GM12878 (cell line): Measurements from ENCODE around the gene BRWD1. TPM values are rescaled to one million over a fixed set of nuclear protein-coding genes. Genes with fewer than 3 reads are reported as not detected.

Experiments
- ATAC-seq: fragments of 200-7000 bp; cut with Tn5 transposase; 3 replicates; pipeline ENCODE4 v1.9.1; 2020; ENCODE audit warnings: mild to moderate bottlenecking, moderate library complexity
- BruUV-seq: library from RNA; stranded (reverse); fragments of 400-500 nt; replicated peaks from 2 replicates; lab custom pipeline; 2021; lab: Mats Ljungman, UMichigan
- CTCF ChIA-PET: fragments of 300-600 bp; sonication (Branson Sonifier 250); formaldehyde crosslinking; extraction: SDS; loops from one replicate; lab custom pipeline; 2021; ENCODE audit warnings: inconsistent platforms; lab: Yijun Ruan, JAX
- POLR2A ChIA-PET: fragments of 350-600 bp; formaldehyde crosslinking; extraction: SDS; loops from one replicate; lab custom pipeline; 2021; ENCODE audit warnings: inconsistent platforms; lab: Charles Lee
- RAD21 ChIA-PET: fragments of 300-600 bp; sonication (Branson Sonifier 250); formaldehyde crosslinking; loops from one replicate; lab custom pipeline; 2023; ENCODE audit warnings: antibody characterized with exemption; ENCODE audit not compliant: unreplicated experiment; lab: Charles Lee
- SMC1A ChIA-PET: fragments of 300-600 bp; sonication (Branson Sonifier 250); formaldehyde crosslinking; loops from one replicate; lab custom pipeline; 2023; ENCODE audit not compliant: unreplicated experiment, uncharacterized antibody; lab: Charles Lee
- DNase-seq: peaks from one replicate; pipeline ENCODE4 v3.0.0-alpha.2; 2011; ENCODE audit warnings: low read depth, low spot score
- FAIRE-seq: peaks from 3 replicates; lab custom pipeline; 2011; peaks lifted over from hg19 to GRCh38; lab: Jason Lieb, UNC
- H2AFZ ChIP-seq: 2 replicates; pipeline ENCODE4 v1.6.0; 2011; ENCODE audit warnings: low read depth, low read length, control low read depth; ENCODE audit not compliant: control insufficient read depth
- H3K27ac ChIP-seq: 2 replicates; pipeline ENCODE4 v1.5.1; 2011; ENCODE audit warnings: control low read depth; ENCODE audit not compliant: control insufficient read depth, insufficient read depth
- H3K27me3 ChIP-seq, 2 experiments: replicated peaks in 1 of 2; 2 replicates each; pipeline versions ENCODE4 v1.6.0 to v1.6.1; 2011; ENCODE audit warnings: low read length in 1 of 2; ENCODE audit not compliant: control insufficient read depth in 2 of 2, insufficient read depth in 2 of 2
- H3K36me3 ChIP-seq, 2 experiments: 2 replicates each; pipeline ENCODE4 v1.5.1; 2011; ENCODE audit warnings: low read length in 1 of 2; ENCODE audit not compliant: control insufficient read depth in 2 of 2, insufficient read depth in 2 of 2
- H3K4me1 ChIP-seq: 2 replicates; pipeline ENCODE4 v1.6.1; 2011; ENCODE audit warnings: mild to moderate bottlenecking, low read length, moderate library complexity, mixed read lengths; ENCODE audit not compliant: control insufficient read depth, insufficient read depth
- H3K4me2 ChIP-seq: 2 replicates; pipeline ENCODE4 v1.6.0; 2011; ENCODE audit warnings: control low read depth; ENCODE audit not compliant: control insufficient read depth, insufficient read depth
- H3K4me3 ChIP-seq: fragments of 200-600 bp; sonication (generic); 2 replicates; pipeline ENCODE4 v1.5.1; 2016
- H3K79me2 ChIP-seq: 2 replicates; pipeline ENCODE4 v1.6.0; 2011; ENCODE audit warnings: low read length; ENCODE audit not compliant: control insufficient read depth, insufficient read depth
- H3K9ac ChIP-seq: 2 replicates; pipeline ENCODE4 v1.8.0; 2011; ENCODE audit warnings: low read length, control low read depth, mixed read lengths; ENCODE audit not compliant: control insufficient read depth, insufficient read depth
- H3K9me3 ChIP-seq: replicated peaks from 3 replicates; pipeline ENCODE4 v1.5.1; 2011; ENCODE audit warnings: mild to moderate bottlenecking, low read length; ENCODE audit not compliant: control insufficient read depth, insufficient read depth
- H4K20me1 ChIP-seq: 2 replicates; pipeline ENCODE4 v1.6.0; 2011; ENCODE audit not compliant: control insufficient read depth, insufficient read depth
- BRCA1 ChIP-seq: IDR thresholded peaks from 2 replicates; pipeline ENCODE4 v1.6.1; 2011; ENCODE audit warnings: low read depth, low read length, improper control_type of control experiment
- HDGF ChIP-seq: fragments of 450-650 bp; IDR thresholded peaks from 2 replicates; pipeline ENCODE4 v1.6.1; 2016; ENCODE audit warnings: antibody characterized with exemption
- IKZF1 ChIP-seq: fragments of 450-650 bp; conservative IDR thresholded peaks from 2 replicates; pipeline ENCODE4 v1.6.1; 2017; ENCODE audit warnings: antibody characterized with exemption, mild to moderate bottlenecking
- JUND ChIP-seq: IDR thresholded peaks from 2 replicates; pipeline ENCODE4 v1.6.1; 2012; ENCODE audit warnings: low read depth, mild to moderate bottlenecking, low read length, improper control_type of control experiment, moderate library complexity
- KDM1A ChIP-seq: fragments of 200-600 bp; sonication (generic); IDR thresholded peaks from 2 replicates; pipeline ENCODE4 v1.6.1; 2016; ENCODE audit warnings: borderline replicate concordance
- MTA2 ChIP-seq: fragments of 450-650 bp; IDR thresholded peaks from 2 replicates; pipeline ENCODE4 v1.6.1; 2016; ENCODE audit warnings: low read depth, mild to moderate bottlenecking, moderate library complexity
- NFXL1 ChIP-seq: fragments of 450-650 bp; IDR thresholded peaks from 2 replicates; pipeline ENCODE4 v1.6.1; 2017; ENCODE audit warnings: antibody characterized with exemption, mild to moderate bottlenecking, borderline replicate concordance
- NFYB ChIP-seq: IDR thresholded peaks from 2 replicates; pipeline ENCODE4 v1.6.1; 2011; ENCODE audit warnings: low read depth, mild to moderate bottlenecking, low read length, improper control_type of control experiment, moderate library complexity; ENCODE audit not compliant: insufficient read depth
- RB1 ChIP-seq: fragments of 450-650 bp; formaldehyde crosslinking; IDR thresholded peaks from 2 replicates; pipeline ENCODE4 v1.6.1; 2017; ENCODE audit warnings: mild to moderate bottlenecking, borderline replicate concordance
- RCOR1 ChIP-seq: conservative IDR thresholded peaks from 2 replicates; pipeline ENCODE4 v1.6.1; 2012; ENCODE audit warnings: low read depth, low read length, improper control_type of control experiment
- SMAD5 ChIP-seq: IDR thresholded peaks from 2 replicates; pipeline ENCODE4 v1.6.1; 2016; ENCODE audit warnings: antibody characterized with exemption, low read depth
- SREBF1 ChIP-seq: IDR thresholded peaks from 2 replicates; pipeline ENCODE4 v1.6.1; 2012; ENCODE audit warnings: mild to moderate bottlenecking, low read length
- WGBS: methylation state at CpG from one replicate; pipeline ENCODE4 v1.1.6; 2016; ENCODE audit warnings: low lambda C conversion rate; ENCODE audit not compliant: insufficient replicate concordance, insufficient coverage; ENCODE audit errors: missing lambda C conversion rate; 5-methylcytosine and 5-hydroxymethylcytosine counted together
- in situ Hi-C: fragments of 300-500 bp; cut with MboI; formaldehyde crosslinking; loops from 9 replicates; pipeline ENCODE4 v1.14.3; 2018; ENCODE audit warnings: mixed read lengths
- intact Hi-C: fragments of 100-400 bp; cut with micrococcal nuclease; formaldehyde crosslinking; loops from one replicate; pipeline ENCODE4 v1.14.2; 2022; ENCODE audit not compliant: unreplicated experiment
- polyA plus RNA-seq, 11 experiments: library from polyadenylated mRNA; depleted of rRNA in 4 of 11; unstranded in 6 of 11; stranded (reverse) in 5 of 11; fragments of >200 nt; fragmentation: Nextera tagmentation in 4 of 11; fragmentation: Illumina TruSeq in 1 of 11; extraction: Ambion mirVana in 4 of 11; extraction: Trizol in 1 of 11; gene quantifications; 1 replicate in 1 of 11; 2 replicates in 10 of 11; pipeline versions ENCODE4 v1.2.1 to v1.2.3, GENCODE V29; 2011 to 2016; ENCODE audit warnings: inconsistent platforms in 2 of 11, missing spikeins in 2 of 11, low read depth in 1 of 11
- total RNA-seq, 4 experiments: library from RNA; depleted of rRNA in 3 of 4; stranded (reverse); fragments of >200 nt in 3 of 4; fragmentation: Illumina TruSeq in 1 of 4; extraction: Trizol in 1 of 4; gene quantifications; 2 replicates each; pipeline versions ENCODE4 v1.2.1 to v1.2.3, GENCODE V29; 2013 to 2021

The BRWD1 gene
- total and polyA plus RNA-seq, 10 of the 15 experiments (the other 5 are each of a cell fraction or from before 2014, with no cell fraction given), result 3.1 to 19.0 (median 13.5) TPM

- Histone ChIP-seq H3K9me3 (no peaks in the 10 kb centered on the region), H2AFZ (no peak overlapping the region), H3K79me2 (no peaks in the 10 kb centered on the region), H3K4me2 (no peak overlapping the region), H3K36me3 (peaks cover 0 to 9% of the 10 kb centered on the region in 2 experiments; a peak in 2 of 4 replicates), H3K9ac (no peak overlapping the region), H3K4me1 (no peaks in the 10 kb centered on the region), H3K4me3 (no peak overlapping the region), H3K27ac (no peak overlapping the region), H3K27me3 (no peaks in the 10 kb centered on the region), H4K20me1 (no peaks in the 10 kb centered on the region)
- intact Hi-C loops (no loop called here), in situ Hi-C loops (no loop called here)
- ATAC-seq (no peak), DNase-seq (no peak), FAIRE-seq (no peak)
- 100% methylated on average over 3 of the region's 3 CpGs for WGBS
- TF ChIP-seq SREBF1 (no peak), RB1 (no peak), RCOR1 (no peak), SMAD5 (no peak), NFXL1 (no peak), JUND (no peak), BRCA1 (no peak), MTA2 (no peak), NFYB (no peak), IKZF1 (no peak), KDM1A (no peak), HDGF (no peak)
- RAD21 ChIA-PET, result no interaction called here
- CTCF ChIA-PET, result no interaction called here
- POLR2A ChIA-PET, result no interaction called here
- SMC1A ChIA-PET, result no interaction called here
- BruUV-seq, result no TSS peak
Measured at GRCh38 chr21:39224930-39225329, 88.5 kb downstream of the BRWD1 start.
